Glomerular endothelial cell (primary cell): ENCODE measurements around the gene RIC8B. TPM values are rescaled to one million over a fixed set of nuclear protein-coding genes. Genes with fewer than 3 reads are reported as not detected.
"Not testable (repeated sequence)": the region's sequence is repeated elsewhere in the genome, so short reads cannot be mapped to it uniquely, and the experiment has no call there.

Source experiments
- DNase-seq: peaks from one replicate; pipeline ENCODE4 v3.0.0-alpha.2; 2011; ENCODE audit warnings: low read depth, low spot score; ENCODE audit errors: extremely low read depth
- total RNA-seq: library from RNA; depleted of rRNA; stranded (reverse); fragments of >200 nt; gene quantifications from 2 replicates; pipeline ENCODE4 v1.2.3, GENCODE V29; 2015

Gene RIC8B
- total RNA-seq, 1 donor from 2014 or later = 10.4 TPM

GRCh38 chr12:106897981-106898901 lies 123.8 kb downstream of the RIC8B start:
- no peak for DNase-seq

- no peak for DNase-seq
Measured at GRCh38 chr12:106900554-106900953, 126.1 kb downstream of the RIC8B start.

- DNase-seq = no peak
Measured at GRCh38 chr12:106901276-106901675, 126.8 kb downstream of the RIC8B start.

- DNase-seq = no peak
Measured at GRCh38 chr12:106902053-106902452, 127.6 kb downstream of the RIC8B start.

DNA sequence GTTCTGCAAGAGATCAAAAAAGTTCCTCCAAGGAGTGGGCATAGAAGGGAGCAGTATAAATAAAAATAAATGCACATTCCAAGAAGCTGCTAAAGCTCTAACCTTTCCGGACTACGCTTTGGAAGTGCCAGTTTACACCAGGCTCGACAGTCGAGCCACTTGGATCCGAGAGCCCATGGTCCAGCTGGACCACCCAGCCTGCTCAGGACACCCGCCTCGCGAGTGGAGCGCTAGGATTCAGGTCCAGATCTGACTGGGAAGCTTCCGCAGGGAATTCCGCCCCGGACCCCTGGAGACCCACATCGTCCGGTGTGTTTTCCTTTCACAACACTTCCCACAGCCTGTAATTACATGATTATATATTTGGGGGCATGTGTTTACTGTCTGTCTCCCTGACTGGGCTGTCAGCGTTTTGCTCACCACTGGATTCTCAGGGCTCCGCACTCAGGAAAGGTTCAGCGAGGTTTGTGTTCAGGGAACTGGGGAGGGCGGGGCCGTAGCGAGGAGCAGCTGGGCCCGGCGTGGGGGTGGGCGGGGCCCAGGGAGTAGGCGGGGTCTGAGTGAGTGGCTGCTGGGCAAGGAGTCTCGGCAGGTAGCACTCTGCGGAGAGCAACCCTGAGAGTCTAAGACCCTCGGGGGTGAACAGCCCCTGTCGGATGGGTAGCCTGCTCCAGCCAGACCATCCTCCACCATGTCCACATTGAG lies 128.9 kb downstream of the RIC8B start:
- no peak for DNase-seq

- DNase-seq = no peak
Measured at GRCh38 chr12:106906715-106907114, 132.2 kb downstream of the RIC8B start.

GRCh38 chr12:106907411-106907810 lies 132.9 kb downstream of the RIC8B start:
- DNase-seq = no peak

DNA sequence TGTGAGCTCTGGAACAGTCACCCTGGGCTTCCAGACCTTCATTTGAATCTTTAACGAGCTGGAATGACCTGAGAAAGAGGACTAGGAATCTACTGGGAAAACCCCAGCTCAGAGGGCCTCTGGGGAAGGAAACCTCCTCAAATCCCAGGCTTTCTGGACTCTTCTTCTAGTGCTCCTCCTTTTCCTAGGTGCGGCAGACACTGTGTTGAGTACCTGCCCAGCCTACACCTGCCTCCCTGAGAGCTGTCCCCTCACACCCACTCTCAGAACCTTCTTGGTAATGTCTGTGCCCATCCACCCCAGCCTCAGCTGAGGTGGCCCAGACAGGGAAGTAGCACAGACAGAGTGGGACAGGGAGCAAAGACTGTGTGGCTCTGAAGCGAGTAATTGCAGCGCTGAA lies 133.4 kb downstream of the RIC8B start:
- no peak for DNase-seq

GRCh38 chr12:106908561-106908960 lies 134.1 kb downstream of the RIC8B start:
- DNase-seq = no peak

DNA sequence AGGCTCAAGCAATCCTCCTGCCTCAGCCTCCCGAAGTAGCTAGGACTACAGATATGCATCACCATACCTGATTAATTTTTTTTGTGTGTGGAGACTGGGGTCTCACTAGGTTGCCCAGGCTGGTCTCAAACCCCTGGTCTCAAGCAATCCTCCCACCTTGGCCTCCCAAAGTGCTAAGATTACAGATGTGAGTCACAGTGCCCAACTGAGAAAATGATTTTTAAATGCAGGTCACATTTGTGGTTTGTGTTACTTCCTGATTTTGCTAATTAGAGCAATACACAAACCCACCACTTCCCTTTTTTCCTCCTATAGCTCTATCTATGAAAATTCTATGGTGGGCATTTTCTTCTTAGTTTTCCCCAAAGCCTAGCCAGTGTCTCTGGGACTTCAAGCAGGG lies 135.7 kb downstream of the RIC8B start:
- DNase-seq = no peak

DNA sequence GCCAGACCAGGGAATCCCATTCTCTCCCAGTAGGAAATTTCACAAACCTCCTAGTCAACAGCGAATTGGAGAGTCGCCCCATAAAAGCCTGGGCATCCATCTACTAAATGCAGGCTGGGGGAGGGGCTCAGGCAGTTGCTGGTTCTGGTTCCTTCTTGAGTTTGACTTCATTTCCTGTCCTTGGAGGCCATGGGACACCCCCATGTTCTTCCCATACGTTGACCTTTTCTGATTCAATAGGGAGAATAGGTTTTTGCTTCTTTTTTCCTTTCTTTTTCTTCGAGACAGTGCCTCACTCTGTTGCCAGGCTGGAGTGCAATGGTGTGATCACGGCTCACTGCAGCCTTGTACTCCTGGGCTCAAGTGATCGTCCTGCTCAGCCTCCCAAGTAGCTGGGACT lies 137.1 kb downstream of the RIC8B start:
- no peak for DNase-seq

DNA sequence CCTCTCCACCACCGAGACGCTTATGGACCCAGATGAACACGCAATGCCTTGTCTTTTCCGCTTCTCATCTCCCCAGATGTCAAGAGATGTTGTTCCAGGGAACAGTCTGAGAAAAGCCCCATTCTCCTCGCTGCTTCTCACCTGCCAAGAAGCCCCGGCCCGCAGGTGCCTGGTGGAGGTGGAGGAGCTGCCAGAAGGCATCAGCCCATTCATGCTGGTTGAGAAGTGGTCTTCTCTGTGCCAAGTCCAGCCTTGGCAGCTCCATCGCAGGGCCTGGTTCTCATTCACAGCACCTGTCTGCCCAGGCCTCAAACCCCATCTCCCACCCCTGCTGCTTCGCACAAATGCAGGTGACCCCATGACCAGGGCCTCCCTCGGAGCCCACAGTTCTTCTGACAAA lies 139.0 kb downstream of the RIC8B start:
- DNase-seq = no peak

DNA sequence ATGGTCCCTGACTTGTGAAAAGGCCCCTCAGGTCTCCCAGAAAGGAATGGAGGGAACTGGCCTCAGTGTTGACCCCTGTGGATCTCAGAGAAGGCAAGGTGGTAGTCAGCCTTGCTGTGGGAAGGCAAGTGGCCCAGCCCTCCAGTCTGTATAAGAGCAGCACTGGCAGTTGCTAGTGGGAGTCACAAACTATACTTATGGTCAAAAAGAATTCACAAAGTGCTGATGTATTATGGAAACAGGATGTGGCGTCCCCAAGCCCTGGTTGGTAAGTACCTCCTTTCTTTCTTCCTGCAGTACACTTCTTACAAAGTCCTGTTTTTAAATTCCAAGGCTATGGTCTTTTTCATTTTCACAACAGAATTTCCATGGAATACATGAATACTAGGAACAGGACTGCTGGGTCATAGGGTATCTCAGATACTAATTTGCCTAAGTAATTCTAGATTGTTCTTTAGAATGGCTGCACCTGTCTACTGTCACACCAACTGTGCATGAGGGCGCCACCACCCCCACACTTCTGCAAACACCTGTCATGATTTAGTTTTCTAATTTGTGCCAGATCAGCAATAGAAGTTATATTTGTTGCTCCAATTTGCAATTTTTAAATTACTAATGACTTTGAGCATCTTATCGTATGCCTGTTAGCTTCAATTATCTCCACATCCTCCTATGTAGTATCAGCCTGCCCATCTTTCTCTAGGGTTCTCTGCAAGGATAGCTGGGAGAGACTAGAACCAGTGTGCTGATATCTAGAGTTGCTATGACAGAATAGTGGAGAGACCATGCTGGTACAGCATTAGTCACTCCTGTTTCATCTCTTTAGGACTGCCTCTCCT lies 140.5 kb downstream of the RIC8B start:
- no peak for DNase-seq

- no peak for DNase-seq
Measured at GRCh38 chr12:106915635-106916026, 141.1 kb downstream of the RIC8B start.

DNA sequence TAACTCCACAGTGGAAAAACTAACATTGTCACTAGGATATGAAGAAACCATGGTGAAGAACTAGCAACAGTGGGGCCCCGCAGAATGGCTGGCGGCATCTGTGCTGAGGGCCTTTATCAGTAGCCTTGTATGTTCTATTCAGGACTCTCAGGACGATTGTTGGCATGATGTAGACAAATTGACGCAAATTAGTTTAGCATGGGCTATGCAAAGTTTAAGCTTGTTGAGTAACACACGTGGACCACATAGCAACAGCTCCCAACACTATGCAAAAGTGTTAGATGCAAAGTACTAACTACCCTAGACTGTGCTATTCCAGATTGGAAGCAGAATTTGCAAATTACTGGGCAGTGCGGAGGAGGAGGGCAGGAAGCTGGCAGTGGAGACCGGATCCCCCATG lies 143.0 kb downstream of the RIC8B start:
- DNase-seq = no peak

DNA sequence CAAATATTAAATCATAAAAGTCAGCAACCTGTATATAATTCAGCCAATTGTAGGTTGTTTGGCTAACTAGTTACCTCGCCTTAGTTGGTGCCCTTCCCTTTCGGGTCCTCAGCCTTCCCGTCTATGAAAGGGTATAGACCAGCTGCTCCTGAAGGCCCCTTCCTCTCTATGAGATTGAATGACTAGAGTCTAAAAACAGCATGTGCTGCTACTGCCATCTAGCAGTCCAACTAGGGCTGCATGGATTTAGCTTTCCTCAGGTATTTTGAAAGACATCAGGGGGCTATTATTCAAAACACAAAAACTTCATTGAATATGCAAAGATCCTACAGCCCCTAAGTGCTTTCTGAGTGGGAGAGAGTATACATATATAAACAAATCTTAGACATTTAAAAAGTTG lies 144.3 kb downstream of the RIC8B start:
- no peak for DNase-seq

DNA sequence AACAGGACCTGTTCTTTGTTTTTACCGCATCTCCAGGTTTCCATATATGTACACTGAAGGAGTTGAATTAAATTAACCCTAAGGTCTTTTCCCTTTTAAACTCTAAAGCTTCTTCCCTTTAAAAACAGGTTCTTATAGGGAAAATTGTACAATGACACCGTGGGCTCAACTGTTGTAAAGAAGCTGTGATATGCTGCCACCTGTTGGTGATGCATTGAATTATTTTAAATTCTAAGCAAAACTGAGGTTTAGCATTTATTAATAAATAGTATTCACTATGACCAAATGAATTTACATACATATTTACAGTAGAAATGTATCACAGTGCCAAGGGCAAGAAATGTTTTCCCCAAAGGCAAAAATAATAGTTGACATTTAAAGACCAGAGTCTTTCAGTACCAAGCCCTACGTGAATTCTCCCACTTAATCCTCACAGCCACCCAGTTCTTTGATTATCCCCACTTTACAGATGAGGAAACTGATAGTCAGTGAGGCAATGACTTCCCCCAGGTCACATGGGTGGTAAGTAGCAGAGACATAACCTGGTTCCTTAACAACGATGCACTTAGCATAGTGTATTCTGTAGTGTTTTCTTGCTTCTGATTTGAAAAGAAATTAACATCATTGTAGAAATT lies 145.5 kb downstream of the RIC8B start:
- peak; percentile 61 for DNase-seq

- DNase-seq = not testable (repeated sequence)
Measured at GRCh38 chr12:106921976-106922375, 147.5 kb downstream of the RIC8B start.

DNA sequence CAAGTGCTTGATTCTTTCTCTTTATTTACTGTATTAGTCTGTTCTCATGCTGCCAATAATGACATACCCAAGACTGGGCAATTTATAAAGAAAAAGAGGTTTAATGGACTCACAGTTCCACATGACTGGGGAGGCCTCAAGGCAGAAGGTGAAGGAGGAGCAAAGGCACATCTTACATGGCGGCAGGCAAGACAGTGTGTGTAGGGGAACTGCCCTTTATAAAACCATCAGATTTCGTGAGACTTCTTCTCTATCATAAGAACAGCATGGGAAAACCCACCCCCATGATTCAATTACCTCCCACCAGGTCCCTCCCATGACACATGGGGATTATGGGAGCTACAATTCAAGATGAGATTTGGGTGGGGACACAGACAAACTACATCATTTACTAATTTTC lies 149.1 kb downstream of the RIC8B start:
- not testable (repeated sequence) for DNase-seq

- no peak for DNase-seq
Measured at GRCh38 chr12:106924268-106924861, 149.9 kb downstream of the RIC8B start.
